Activated CD8-positive, alpha-beta memory T cell treated with anti-CD3 and anti-CD28 coated beads, Interleukin-2, amount 50 U/mL, for 1 hour (primary cell): ENCODE measurements around the gene NECAP2.
"Not testable (repeated sequence)": the region's sequence is repeated elsewhere in the genome, so short reads cannot be mapped to it uniquely, and the experiment has no call there.

Source experiments
- DNase-seq: peaks from one replicate; pipeline ENCODE4 v3.0.0-alpha.2; 2020; ENCODE audit errors: extremely low read depth

NECAP2 gene

DNA sequence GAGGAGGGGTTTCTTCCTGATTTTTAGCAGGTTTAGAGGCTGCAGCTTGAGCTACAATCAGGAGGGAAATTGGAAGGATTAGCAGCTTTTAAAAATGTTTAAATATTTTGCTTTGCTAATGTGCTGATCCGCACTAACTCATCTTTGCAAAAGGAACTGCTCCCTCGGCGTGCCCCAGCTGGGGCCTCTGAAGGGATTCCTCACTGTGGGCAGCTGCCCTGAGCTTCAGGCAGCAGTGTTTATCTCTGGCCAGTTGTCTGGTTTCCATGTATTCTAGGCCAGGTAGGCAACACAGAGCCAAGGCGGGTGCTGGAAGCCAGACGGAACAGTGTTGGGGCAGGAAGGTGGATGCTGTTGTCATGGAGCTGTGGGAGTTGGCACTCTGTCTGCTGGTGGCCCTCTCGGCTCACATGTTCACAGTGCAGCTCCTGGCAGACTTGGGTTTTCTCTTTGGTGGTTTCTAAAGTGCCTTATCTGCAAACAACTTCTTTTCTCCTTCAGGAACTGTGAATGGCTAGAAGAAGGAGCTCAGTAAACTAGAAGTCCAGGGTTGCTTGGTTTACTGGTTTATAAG lies 18.9 kb downstream of the NECAP2 start:
- DNase-seq = no peak

GRCh38 chr1:16461681-16462080 lies 21.2 kb downstream of the NECAP2 start:
- DNase-seq = no peak

DNA sequence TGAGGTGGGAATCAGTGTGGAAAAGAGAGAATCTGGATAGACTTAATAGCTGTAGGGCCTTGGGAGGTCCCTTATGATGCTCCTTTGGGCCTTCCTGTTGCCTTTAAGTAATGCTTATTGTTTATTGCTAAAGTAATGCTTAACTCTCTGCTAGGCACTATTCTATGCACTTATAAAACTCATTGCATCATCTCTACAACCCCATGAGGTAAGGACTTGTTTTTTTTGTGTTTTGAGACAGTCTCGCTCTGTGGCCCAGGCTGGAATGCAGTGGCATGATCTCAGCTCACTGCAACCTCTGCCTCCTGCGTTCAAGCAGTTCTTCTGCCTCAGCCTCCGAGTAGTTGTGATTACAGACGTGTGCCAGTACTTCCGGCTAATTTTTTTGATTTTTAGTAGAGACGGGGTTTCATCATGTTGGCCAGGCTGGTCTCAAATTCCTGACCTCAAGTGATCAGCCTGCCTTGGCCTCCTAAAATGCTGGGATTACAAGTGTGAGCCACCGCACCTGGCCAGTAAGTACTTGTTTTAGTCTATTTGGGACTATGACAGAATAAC lies 22.3 kb downstream of the NECAP2 start:
- no peak for DNase-seq

- no peak for DNase-seq
Measured at GRCh38 chr1:16464917-16465625, 24.5 kb downstream of the NECAP2 start.

GRCh38 chr1:16468558-16468957 lies 28.0 kb downstream of the NECAP2 start:
- no peak for DNase-seq

DNA sequence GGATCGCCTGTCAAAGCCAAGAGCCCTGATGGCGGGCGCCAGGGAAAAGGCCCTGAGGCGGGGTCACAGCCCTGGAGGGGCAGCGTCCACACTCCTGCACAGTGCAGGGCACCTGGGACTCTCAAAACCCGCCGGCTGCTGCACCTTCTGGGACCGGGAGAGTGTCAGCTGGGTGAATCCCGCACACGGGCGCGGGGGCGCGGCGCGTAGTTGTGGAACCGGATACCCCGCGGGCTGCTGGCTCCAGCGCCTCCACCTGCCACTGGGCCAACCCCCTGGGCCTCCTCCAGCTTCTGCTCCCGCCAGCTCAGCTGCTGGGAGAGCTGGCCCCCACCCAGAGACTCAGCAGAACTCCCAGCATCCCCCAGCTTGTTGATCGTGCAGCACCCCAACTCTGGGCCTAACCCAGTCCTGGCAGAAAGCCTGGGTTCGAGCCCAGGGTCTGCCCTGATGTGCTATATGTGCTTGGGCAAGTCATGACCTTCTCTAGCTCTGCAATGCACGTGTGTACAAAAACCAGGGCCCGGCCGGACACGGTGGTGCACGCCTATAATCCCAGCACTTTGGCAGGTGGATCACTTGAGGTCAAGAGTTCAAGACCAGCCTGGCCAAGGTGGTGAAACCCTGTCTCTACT lies 33.8 kb downstream of the NECAP2 start:
- no peak for DNase-seq

DNA sequence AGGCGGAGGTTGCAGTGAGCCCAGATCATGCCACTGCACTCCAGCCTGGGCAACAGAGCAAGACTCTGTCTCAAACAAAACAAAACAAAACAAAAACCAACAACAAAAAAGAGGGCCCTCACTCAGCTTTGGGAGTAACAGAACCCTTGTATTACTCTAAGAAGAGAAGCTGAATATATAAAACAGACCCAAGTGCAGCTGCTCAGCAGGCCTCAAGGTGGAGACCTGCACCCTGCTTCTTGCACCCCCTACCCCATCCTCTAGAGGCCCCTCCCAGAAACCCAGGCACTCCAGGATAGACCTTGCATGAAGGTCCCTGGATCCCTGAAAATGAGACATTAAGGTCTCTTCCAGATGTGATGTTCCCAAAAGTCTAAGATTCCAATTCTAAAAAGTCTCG lies 34.4 kb downstream of the NECAP2 start:
- not testable (repeated sequence) for DNase-seq

DNA sequence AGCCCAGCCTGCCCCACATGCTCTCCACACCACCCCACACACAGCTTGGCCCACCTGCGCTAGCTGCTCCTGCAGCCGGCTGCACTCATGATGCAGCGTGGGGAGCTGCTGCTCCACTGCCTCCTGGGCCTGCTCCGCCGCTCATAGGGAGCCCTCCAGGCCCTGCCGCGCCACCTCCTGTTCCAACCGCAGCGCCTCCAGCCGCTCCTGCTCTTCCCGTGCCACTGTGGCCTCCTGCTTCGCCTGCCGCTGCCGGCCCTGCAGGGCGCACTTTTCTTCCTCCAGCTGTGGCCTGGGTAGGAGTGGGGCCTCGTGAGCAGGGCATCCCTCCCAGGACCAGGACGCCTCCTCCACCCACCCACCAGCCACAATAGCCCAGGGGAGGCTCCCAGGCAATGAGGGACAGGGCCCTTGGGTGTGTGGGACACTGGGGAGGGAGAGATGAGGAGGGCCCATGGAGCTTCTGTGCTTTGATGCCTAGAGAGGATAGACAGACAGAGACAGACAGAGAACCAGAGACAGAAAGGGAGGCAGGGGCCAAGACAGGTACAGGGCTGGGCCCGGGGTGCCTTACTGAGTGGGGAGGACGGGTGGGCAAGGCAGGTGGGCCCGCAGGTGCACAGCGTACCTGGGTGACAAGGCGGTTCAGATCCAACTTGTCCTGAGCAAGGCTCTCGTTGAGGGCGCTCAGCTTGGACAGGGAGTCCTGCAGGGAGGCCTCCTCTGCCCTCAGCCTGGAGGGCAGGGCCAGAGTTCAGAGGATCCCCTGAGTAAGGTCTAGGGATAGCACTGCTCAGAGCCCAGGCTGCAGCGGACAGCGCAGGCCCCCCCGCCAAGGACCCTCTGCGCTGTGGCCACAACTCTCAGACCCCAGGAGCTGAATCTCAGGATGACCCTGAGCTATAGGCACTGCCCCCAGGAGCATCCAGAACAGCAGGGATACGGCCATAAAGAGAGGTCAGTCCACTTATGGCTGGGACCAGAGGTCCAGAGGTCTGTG lies 35.5 kb downstream of the NECAP2 start:
- DNase-seq = not testable (repeated sequence)

DNA sequence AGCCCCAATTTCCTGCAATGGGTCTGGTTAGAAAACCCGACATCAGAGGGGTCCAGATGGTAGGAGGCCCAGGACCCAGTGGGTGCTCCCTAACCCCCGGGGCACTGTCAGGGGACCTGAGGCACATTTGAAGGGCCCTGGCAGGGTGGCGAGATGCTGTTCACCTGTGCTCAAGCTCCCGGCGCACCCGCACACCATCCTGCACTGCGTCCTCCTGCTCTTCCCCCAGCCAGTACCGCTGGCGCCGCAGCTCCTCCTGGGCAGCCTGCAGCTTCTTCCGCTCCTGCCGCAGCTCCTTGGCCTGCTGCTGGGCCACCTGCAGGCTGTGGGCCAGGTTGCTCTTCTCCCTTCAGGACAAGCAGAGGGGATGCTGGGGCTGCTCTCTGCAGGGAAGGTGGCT lies 37.6 kb downstream of the NECAP2 start:
- DNase-seq = no peak

DNA sequence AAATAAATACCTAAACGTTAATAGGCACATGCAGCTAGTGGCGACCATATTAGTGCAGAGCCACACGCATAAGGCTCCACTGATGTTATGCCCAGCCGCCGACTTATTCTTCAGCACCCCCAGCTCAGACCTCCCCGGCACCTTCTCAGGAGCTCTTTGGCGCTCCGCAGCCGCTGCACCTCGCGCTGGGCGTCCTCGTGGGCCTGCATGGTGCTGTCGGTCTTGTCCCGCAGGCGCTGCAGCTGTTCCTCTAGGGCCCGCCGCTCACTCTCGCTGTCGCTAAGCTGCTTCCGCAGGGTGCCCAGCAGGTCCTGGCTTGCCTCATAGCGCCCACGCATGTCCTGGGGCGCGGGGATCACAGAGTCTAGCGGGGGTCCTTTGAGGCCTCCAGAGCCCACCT lies 42.6 kb downstream of the NECAP2 start:
- not testable (repeated sequence) for DNase-seq

DNA sequence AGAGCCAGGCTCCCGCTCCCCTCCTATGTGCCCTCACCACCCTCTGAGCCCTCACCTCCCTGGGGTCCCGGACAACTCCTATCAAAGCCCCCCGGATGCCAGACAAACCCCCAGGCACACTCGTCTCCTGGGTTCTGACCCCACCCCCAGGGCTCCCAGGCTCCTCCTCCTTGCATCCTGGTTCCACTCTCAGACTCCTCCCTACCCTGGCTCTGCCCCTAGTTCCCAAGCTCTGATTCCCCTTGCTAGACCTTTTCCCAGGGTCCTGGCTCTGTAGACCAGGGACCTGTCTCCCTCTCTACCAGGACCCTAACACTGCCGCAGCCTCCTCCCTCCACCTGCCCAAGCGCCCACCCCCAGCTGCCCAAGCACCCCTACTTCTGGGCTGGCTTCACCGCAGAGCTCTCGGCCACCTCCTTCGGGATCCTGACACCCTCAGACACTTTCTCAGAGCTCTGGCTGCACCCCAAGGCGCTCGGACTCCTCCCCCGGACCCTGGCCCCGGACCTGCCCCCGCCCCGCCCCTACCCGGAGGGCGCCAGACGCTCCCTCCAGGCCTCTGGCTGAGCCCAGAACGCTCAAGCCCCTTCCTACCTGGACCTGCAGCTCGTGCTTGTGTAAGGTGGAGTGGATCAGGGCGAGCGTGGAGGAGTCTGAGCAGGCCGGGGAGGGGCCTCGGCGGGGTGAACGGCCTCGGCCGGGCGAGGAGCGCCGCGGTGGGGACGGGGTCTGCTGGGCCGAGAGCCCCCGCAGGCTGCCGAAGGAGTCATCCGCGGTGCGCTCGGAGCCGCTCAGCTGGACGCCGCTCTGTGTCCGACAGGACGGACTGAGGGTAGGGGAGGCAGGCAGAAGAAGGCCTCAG lies 43.3 kb downstream of the NECAP2 start:
- not testable (repeated sequence) for DNase-seq

GRCh38 chr1:16484501-16484835 lies 43.9 kb downstream of the NECAP2 start:
- DNase-seq = no peak

GRCh38 chr1:16484931-16485330 lies 44.4 kb downstream of the NECAP2 start:
- no peak for DNase-seq

DNA sequence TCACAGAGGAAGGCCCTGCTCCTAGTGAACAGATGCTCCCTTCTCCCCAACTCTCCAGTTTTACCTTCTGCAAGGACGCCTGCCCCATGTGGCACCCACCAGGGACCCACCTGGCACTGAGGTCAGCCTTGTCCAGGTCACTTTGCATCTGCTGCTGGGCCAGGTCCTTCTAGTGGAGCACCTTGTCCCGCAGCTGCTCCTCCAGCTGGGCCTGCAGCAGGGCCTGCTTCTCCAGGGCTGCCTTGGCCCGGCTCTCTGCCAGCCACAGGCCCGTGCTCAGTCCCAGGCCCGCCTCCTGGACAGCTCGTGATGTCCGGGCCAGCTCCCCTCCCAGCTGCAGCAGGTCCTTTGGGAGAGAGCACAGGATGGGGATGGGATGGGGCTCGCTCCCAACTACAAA lies 45.8 kb downstream of the NECAP2 start:
- not testable (repeated sequence) for DNase-seq

- not testable (repeated sequence) for DNase-seq
Measured at GRCh38 chr1:16487011-16487410, 46.5 kb downstream of the NECAP2 start.

GRCh38 chr1:16489195-16489880 lies 48.8 kb downstream of the NECAP2 start:
- not testable (repeated sequence) for DNase-seq

DNA sequence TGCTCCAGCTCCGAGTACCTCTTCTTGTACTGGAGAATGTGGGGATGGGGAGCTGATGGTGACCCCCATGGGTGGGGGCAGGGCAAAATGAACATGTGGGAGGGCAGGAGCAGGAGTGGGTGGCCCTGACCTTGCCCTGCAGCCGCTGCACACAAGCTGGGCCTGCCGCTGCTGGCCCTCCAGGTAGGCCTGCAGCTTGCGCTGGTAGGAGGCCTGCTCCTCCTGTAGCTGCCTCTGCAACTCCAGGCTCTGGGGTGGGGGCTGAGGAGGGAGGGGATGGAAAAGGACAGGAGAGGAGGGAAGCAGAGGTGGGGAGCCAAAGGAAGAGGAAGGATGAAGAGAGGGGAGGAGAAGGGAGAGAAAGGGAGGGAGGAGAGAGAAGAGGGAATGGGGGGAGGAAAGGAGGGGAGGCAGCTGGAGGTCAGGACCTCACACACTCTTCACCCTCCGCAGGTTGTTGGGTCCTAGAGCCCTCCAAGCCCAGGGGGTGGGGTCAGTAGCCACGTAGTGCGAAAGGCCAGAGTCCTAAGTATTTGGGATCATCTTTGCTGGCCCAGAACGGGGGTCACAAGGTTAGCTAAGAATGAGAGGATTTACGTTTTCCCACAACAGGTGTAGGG lies 50.6 kb downstream of the NECAP2 start:
- DNase-seq = no peak

DNA sequence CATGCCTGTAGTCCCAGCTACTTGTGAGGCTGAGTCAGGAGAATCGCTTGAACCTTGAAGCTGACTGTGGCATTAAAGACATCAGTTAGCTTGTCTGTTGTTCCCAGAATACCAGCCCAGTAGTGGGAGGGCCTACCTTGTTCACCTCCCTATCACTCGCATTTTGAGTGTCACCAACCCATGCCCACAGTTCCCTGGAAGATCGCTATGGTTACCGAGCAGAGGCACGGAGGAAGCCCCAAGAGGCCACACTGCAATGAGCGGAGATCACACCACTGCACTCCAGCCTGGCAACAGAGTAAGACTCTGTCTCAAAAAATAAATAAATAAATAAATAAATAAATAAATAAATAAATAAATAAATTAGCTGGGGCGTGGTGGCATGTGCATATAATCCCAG lies 52.4 kb downstream of the NECAP2 start:
- DNase-seq = not testable (repeated sequence)

DNA sequence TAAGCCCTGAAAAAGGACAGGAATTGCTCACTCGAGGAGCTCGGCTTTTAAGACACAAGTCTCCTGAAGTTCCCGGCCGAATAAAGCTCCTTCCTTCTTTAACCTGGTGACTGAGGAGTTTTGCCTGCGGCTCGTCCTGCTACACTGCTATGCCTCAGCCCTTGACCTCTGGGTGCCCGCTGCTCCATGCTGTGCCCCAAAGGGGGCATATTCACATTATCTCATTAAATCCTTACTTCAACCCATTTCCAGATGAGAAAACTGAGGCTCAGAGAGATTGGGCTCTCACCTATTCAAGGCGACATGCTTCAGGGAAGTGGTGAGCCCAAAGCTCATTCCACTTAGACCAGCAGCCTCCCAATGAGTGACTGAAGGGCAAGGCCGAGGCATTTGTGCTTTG lies 53.2 kb downstream of the NECAP2 start:
- DNase-seq = not testable (repeated sequence)

- DNase-seq = not testable (repeated sequence)
Measured at GRCh38 chr1:16497474-16497904, 57.0 kb downstream of the NECAP2 start.
